Ishikawa (cell line): ENCODE data around the gene PGLYRP4.

Experiments
- CREB1 ChIP-seq: IDR thresholded peaks from 2 replicates; pipeline ENCODE4 v1.6.1; 2012; ENCODE audit warnings: low read depth
- EP300 ChIP-seq: IDR thresholded peaks from 2 replicates; pipeline ENCODE4 v1.6.1; 2012; ENCODE audit warnings: borderline replicate concordance
- TF ChIP-seq, protein P1 (sequence below): IDR thresholded peaks from 2 replicates; pipeline ENCODE4 v1.6.1; 2012; ENCODE audit warnings: low read depth, mild to moderate bottlenecking
- TF ChIP-seq, protein P2 (sequence below): IDR thresholded peaks from 2 replicates; pipeline ENCODE4 v1.6.1; 2012

DNA sequence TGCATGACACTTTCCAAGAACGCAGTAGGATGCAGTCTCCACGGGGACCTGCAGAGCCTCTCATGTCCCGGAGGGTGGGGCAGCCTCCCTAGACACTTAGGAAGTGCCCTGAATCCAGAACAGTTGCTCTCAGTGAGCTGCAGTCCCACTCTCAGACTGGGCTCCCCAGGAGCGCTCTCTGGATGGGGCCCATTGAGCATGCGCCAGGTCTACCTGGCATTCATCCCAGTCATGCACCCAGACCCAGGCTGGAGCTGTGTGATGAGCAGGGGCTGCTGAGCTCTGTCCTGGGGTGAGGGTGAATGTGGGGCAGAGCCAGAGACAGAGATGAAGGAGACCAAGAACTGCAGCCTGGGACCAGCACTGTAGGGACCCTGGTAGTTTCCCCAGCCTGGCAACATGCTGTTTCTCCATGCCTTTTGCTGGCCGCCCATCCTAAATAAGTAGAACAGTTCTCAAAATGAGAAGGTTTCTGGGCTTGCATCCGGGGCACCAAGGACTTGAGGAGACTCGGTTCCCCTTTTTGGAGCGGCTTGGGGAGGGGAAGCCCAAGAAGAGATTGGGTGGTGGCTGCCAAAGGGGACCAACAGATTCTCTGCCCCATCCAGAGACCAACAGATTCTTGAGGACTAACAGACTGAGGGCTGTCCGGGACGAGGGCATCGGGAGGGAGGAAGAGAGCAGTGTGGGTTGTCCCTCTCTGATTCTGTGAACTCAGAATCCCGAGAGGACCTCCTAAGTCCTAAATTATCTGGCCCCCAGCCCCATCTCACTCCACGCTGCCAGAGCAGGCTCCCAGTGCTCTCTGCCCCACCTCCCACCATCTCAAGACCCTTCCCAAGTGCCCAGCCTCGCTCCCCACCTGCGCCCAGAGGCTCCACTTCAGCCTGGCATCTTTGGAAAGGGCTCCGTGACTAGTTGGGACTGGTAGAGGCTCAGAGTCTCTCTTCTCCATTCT, 1.0 kb upstream of the PGLYRP4 start:
- no peak for TF ChIP-seq EP300
- TF ChIP-seq, protein P1, sequence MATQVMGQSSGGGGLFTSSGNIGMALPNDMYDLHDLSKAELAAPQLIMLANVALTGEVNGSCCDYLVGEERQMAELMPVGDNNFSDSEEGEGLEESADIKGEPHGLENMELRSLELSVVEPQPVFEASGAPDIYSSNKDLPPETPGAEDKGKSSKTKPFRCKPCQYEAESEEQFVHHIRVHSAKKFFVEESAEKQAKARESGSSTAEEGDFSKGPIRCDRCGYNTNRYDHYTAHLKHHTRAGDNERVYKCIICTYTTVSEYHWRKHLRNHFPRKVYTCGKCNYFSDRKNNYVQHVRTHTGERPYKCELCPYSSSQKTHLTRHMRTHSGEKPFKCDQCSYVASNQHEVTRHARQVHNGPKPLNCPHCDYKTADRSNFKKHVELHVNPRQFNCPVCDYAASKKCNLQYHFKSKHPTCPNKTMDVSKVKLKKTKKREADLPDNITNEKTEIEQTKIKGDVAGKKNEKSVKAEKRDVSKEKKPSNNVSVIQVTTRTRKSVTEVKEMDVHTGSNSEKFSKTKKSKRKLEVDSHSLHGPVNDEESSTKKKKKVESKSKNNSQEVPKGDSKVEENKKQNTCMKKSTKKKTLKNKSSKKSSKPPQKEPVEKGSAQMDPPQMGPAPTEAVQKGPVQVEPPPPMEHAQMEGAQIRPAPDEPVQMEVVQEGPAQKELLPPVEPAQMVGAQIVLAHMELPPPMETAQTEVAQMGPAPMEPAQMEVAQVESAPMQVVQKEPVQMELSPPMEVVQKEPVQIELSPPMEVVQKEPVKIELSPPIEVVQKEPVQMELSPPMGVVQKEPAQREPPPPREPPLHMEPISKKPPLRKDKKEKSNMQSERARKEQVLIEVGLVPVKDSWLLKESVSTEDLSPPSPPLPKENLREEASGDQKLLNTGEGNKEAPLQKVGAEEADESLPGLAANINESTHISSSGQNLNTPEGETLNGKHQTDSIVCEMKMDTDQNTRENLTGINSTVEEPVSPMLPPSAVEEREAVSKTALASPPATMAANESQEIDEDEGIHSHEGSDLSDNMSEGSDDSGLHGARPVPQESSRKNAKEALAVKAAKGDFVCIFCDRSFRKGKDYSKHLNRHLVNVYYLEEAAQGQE, result no peak
- TF ChIP-seq CREB1, result no peak
- TF ChIP-seq, protein P2, sequence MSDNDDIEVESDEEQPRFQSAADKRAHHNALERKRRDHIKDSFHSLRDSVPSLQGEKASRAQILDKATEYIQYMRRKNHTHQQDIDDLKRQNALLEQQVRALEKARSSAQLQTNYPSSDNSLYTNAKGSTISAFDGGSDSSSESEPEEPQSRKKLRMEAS, result no peak
